NCI-H2227 (cell line): ENCODE data around the gene ZNF134.
A peak's percentile ranks its signal among the peaks of the same experiment; 100 is the strongest.

Experiments used
- DNase-seq: peaks from one replicate; lab custom pipeline; 2025; ENCODE audit not compliant: unreplicated experiment; lab: John Stamatoyannopoulos, UW

ZNF134 gene

DNA sequence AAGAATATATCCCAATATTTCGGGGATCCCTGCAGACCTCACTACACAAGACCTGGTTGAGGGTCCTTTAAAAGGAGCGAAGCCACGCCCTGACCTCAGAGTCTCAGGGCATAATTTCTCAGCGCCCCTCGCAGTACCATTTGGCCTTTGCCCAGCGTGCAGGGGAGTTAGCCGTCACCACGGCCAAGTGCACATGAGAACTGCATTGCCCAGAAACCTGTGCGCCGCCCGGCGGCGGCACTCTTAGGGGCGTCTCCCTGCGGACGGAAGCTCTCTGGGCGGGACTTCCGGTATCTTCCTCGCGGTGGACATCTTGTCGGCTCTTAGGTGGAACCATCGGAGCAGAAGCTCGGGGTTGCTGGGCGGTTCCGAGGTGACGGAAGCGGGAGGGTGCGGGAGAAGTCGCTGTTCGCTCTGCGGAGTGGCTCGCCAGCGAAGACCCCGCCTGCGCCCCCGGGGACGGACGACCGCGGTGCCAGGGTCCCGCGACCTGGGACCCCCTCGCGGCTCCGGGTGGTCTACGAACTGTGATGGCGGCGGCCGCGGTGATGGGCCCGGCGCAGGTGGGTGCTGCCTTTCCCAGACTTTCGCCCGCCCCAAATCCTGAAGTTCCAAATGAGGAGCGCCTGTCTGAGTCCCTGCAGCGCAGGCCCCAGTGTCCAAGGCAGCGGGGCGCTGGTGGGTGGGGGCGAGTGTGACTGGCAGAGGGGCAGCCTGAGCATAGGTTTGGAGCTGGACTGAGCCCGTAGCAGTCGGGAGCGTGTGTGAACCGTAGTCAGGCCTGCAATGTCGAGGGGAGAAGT is at the start of gene ZNF134:
TSS of gene ZNF134 (plus strand) at position 302 of the 803 bp plus-strand sequence. CDS start 5,227 bp downstream, outside the sequence.
- peak; percentile 99 for DNase-seq

DNA sequence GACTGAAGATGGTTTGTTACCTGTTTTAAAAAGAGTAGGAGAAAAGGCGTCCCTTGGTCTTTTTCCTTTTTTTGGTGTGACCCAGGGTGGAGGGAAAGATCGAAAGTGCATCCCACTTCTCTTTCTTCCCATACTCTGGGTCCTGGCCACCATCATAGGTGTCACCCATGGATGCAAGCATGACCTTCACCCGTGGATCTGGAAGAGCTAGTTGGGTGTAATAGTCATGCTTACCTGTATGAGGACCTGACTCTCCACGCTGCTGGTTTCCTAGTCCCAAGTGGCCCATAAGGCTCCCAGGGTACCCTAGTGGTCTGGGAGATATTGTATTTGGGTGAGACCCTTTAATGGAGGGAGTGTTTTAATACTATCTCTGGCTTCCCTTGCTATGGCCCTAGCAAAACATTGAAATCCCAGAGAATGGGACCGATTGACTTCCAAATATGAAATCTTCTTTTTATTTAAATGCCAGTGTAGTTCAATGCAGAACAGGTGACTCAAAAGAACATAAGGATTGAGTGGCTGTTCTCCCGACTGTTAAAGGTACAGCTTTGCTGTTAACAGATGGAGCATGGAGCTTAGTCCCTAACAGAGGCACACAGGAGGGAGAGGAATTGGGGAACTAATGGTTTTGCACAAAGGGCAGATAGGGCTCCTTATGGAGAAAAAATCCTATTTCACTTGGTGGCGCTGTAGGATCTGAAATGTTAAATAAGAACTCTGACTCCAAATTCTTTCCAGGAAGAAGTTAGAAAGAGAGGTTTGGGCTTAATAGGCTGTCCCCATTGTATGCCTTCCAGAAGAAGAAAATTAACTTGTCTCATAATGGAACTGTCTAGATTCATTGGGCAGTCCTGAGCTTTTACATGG is 47.4 kb upstream of the ZNF134 start:
- DNase-seq = peak; percentile 58

DNA sequence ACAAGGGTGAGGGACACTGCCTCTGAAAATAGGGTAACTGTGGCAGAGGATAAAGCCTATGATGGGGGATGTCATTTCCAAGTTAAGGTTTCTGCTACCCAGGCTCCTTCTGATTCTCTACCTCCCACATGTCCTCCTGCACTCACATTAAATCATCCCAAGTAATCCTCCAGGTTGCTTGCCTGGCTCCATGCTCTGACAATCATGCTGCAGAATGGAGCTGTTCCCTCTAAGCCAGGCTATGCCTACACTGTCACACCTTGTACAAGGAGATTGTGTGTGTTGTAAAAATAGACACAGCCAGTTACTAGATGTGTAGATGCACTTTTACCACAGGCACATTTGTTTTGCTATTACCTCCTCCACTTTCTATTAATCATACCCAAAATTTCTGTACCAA is 43.3 kb upstream of the ZNF134 start:
- DNase-seq = no peak

DNA sequence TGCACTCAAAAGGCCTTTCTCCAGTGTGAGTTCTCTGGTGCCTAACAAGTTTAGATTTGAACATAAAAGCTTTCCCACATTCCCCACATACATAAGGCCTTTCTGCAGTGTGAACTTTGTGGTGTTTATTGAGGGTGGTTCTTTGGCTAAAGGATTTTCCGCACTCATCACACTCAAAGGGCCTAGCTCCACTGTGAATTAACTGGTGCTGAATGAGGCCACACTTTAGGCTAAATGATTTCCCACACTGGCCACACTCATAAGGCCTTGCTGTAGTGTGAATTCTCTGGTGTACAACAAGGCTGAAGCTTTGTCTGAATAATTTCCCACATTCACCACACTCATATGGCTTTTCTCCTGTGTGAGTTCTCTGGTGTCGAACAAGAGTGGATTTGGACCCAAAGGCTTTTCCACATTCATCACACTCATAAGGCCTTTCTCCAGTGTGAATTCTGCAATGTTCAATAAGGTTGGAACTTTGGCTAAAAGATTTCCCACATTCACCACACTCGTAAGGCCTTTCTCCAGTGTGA is 41.6 kb upstream of the ZNF134 start:
- no peak for DNase-seq

DNA sequence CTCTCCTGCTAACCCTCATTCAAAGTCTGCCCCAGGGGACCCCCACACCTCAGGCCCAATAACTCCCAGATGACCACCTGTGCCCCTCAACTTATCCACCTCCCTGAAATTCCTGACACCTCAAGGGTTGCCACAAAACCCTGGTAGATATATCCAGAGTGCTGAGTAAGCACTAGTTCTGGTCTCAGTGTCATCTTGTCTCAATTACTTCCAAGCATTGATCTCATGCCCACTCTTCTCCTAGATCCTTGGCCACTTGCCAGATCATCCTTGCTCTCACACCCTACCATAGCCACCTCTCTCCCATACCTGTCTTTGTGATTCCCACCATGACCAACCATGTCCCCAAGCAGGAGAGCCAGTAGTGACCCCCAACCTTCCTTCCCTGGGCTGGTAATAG is 37.4 kb upstream of the ZNF134 start:
- DNase-seq = no peak

DNA sequence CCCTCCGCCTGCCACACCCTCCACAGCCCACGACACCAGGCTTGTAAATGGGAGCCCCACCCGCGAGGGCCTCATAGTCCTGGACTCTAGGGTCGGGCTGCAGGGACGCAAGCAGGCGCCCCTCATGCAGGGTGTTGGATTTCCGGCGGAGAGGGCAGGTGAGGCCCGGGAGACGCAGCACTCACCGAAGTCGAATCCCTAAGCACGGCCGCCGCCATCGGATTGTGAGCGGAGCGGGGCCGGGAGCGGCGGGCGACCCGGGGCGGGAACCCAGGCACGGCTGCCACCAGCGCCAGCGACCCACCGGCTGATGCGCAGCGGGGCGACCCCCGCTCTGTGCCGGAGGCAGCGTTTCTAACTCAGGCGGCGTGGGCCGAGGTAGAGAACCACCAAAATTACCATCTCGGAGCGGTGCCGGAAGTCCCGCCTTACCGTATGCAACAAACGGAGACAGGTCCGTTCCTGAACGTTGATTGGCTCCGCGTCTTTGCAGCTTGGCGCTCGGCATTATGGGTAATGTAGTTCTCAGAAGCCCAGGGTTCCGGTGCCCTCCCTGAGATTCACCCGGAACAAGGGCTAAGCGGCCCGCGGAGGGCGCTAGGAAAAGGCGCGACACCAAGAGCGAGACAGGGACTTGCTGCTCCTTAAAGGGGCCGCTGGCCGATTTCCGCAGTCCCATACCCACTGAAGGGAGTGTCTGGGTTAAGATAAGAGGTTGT is 35.4 kb upstream of the ZNF134 start, which contains the start of gene ZNF416:
TSS of gene ZNF416 (minus strand) at position 425 of the 719 bp plus-strand sequence. CDS start at position 218, 207 bp downstream.
- peak; percentile 100 for DNase-seq

DNA sequence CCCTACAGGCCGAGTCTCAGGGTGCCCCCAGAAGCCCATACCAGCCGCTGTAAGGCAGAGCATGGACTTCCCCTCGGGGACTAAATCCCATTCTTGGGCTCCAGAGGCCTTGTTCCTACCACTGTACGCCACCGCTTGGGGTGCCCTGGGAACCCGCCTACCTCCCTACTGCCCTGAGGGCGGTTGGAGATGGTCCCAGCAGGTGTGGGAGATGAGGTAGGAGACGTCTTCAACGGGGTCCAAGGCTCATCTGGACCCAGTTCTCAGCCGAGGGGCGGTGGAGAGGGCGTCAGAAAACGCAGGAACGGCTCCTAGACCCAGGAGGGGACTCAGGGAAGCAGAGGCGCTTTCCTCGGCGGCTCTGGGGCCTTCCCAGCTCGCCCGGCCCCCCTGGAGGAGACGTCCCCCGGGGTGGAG is 30.9 kb upstream of the ZNF134 start:
- no peak for DNase-seq

DNA sequence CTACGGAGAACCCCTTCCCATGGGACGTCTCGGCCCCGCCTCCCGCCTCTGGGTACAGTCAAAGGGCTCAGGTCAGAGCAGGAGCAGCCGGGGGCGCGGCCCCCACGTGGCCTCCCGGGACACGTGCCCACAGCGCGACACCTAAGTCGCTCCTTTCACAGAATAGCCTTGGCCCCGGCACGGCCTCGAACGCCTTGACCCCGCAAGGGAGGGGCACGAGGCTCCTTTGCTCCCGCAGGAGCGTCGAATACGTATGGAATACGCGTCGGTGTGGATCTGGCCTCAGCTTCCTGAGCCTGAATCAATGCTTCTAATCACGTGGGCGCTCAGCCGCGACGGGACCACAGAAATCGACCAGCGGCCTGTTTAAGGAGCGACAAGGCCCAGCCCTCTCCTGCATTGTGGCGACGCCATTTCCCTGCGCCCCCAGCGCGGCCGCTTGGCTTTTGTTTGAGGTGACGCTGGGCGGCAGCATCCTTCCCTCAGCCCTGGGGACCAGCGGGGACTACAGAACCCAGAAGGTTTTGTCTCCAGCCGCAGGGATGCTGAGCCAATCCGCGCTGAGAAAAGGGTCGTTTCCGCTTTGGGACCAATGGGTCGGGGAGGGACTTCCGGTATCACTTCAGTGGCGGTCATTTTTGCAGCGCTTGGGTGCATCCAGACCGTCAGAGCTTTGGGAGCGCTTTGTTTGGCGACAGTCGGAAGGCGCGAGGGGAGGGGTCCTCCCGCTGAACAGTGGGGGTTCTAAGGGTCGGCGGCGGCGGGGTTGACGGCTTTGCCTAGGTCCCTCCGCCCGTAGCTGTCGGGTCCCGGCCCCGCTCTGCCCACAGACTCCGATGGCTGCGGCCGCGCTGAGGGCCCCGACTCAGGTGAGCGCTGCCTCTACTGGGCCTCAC is 30.3 kb upstream of the ZNF134 start, which contains the start of gene ZIK1:
TSS of gene ZIK1 (plus strand) at position 625 of the 896 bp plus-strand sequence. CDS start at position 837, 212 bp downstream.
- DNase-seq = peak; percentile 96

DNA sequence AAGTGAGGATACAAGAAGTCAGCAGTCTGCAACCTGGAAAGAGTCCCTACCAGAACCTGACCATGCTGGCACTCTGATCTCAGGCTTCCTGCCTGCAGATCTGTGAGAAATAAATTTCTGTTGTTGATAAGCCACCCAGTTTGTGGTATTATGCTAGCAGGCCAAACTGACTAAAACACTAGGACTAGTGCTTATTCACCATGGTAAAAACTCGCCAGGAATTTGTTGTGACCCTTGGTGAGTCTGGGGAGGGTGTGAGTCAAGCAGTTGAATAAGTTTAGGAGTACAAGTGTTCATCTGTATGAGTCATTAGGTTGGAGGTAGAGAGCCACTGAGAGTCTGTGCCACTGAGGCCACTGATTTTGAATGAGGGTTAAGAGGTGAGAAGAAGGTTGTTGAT is 26.5 kb upstream of the ZNF134 start:
- no peak for DNase-seq

DNA sequence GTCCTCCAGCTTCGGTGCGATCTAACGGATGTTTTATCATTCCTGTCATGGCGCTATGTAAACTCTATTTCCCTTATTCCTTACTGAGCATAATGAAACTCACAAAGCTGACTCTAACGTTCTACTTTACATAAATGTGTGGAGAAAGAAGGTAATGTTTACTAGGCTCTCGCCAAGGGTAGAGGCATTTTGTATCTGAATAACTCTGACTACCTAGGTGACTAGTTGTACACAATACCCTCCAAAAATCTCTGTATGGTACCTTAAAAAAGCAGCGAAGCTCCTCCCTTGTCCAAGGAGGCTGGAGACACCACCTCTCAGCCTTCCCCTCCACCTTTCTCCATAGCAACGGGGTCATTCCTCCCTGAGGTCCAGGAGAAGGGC is 14.7 kb upstream of the ZNF134 start:
- no peak for DNase-seq

DNA sequence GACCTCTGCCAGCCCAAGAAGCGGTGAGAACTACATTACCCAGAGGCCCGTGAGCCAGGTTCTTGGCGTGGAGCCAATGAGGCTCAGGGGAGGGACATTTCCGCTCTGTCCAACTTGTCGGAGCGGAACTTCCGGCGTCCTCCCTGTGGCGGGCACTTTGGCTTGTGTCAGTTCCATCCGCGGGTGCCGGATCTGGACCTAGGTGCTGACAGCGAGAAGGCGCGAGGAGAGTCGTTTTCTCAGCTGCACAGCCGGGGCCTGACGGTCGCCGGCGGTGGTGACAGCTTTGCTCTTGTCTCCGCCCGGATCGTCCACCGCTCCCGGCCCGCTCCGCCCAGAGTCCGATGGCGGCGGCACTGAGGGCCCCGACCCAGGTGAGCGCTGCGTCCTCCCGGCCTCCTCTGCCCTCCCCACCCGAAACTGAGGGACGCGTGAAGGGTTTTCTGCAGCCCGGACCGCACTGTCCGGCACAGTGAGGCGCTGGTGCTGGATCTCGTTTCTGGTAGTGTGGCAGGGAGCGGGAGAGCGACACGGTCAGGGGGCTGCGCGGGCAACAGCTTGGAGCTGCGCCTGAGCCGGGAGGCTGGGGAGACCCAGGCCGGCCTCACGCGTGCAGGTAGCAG is 14.2 kb upstream of the ZNF134 start, which contains the start of gene ZNF530:
TSS of gene ZNF530 (plus strand) at position 125 of the 623 bp plus-strand sequence. CDS start 4,461 bp downstream, outside the sequence.
- peak; percentile 99 for DNase-seq

DNA sequence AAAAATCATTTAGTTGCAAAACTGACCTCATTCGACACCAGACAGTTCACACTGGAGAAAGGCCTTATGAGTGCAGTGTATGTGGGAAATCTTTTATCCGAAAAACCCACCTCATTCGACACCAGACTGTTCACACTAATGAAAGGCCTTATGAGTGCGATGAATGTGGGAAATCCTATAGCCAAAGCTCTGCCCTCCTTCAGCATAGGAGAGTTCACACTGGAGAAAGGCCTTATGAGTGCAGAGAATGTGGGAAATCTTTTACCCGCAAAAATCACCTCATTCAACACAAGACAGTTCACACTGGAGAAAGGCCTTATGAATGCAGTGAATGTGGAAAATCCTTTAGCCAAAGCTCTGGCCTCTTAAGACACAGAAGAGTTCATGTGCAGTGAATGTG is 7.1 kb upstream of the ZNF134 start:
- DNase-seq = no peak

DNA sequence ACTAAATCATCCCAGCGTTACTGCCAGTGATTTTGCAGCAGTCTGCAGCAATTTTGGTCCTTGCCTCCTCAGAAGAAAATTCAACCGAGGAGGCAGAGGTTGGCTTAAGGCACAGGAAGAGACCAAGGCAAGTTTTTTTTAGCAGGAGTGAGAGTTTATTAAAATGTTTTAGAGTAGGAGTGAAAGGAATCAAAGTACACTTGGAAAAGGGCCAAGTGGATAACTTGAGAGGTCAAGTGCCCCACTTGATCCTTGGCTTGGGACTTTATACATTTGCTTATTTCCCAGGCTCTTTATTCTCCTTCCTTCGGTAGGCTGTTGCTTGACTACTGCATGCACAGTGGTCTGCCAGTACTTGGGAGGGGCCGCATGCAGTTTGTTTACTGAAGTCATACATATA is 2.9 kb upstream of the ZNF134 start:
- DNase-seq = no peak

DNA sequence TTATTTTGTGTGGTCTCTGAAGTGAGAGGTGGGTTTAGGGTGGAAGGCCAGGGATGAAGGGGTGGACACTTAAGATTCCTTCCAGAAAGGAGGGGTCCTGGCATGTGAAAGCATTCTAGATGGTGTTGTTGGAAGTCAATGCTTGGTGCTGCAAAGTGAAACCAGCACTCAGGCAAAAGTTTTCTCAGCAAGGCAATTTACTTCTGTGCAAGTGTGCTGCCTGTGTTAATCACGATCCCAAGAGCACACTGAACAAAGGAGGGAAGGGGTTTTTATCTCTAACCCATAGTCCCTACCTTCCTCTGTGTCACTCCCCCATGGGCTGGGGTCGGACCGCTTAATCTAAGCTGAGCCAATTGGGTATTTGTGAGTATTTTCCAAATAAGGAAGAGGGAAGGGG is 1.3 kb downstream of the ZNF134 start:
- DNase-seq = no peak

DNA sequence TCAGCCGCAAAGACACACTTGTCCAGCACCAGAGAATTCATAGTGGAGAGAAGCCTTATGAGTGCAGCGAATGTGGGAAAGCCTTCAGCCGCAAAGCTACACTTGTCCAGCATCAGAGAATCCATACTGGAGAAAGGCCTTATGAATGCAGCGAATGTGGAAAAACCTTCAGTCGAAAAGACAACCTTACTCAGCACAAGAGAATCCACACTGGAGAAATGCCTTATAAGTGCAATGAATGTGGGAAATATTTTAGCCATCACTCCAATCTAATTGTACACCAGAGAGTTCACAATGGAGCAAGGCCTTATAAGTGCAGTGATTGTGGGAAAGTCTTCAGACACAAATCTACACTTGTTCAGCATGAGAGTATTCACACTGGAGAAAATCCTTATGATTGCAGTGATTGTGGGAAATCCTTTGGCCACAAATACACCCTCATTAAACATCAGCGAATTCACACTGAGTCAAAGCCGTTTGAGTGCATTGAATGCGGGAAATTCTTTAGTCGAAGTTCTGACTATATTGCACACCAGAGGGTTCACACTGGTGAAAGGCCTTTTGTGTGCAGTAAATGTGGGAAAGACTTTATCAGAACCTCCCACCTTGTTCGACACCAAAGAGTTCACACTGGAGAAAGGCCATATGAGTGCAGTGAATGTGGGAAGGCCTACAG is 6.8 kb downstream of the ZNF134 start:
- peak; percentile 42 for DNase-seq

DNA sequence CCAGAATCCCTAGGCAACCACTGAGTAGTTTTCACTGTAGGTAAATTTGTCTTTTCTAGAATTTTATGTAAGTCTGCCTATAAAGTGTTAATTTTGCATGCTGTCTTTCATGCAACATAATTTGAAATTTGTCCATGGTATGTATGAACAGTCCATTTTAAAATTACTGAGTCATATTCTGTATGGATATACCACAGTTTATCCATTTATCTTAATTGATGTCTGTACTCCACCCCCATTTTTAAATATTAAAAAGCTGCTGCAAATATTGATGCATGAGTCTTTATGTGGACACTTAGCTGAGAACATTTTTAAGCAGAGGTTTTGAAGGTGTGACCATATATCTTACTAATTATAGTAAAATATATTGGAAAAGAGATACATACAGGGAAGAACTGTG is 9.0 kb downstream of the ZNF134 start:
- DNase-seq = no peak

DNA sequence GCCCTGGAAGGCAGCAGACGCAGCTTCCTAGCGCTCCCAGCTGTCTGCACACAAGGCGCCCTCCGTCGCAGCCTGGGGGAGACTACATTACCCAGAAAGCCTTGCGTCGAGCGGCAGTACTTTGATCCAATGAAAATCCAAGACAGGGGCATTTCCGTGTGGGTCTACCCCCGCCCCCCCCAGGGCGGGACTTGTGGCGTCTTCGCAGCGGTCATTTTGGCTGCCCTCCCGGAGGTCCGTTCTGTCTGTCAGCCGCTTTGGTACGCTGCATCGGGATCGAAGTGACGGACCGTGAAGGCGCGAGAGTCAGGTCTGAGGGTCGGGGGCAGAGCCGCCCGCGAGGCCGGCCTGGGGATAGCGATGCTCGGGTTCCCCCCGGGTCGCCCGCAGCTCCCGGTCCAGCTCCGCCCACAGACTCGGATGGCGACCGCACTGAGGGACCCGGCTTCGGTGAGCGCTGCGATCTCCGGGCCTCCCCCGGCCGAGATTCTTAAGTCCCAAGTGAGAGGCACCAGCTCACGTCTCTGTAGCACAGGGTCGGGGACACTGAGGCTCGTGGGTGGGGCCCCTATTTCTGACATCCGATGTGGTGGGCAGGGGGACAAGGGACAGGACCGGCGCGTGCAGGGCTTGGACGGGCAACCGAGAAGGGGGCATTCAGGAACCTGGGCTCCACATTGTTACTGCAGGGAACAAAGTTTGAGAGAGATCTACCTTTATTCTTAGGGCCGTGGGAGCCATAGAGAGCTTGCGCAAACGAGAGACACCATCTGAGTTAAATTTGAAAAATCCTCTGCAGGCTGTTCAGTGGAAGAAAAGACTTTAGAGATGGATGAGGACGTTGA is 19.2 kb downstream of the ZNF134 start, which contains the start of gene ZNF211:
TSS of gene ZNF211 (plus strand) at position 182 of the 845 bp plus-strand sequence. CDS start at position 361, 179 bp downstream.
- DNase-seq = peak; percentile 100

DNA sequence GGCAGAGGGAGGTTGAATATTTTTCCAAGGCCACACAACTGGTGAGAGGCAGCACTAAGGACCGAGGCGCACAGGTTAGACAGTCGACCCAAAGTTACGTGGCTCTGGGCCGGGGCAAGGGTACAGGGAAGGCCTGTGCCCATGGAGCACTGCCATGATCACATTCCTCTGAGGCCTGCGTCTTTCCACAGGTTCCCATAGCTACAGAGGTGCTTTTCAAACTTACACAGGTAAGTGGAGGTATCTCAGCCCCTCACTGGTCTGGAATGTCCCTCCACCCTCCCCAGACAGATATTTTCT is 19.7 kb downstream of the ZNF134 start:
- DNase-seq = no peak
